Tibial artery (tissue), 4 donors: ENCODE data around the gene TMTC2.

Experiments used
- DNase-seq, 2 donors: peaks; one replicate each; pipeline ENCODE4 v3.0.0-alpha.2; 2019
- H3K27ac ChIP-seq, 2 donors: fragments of 200-600 bp; sonication (generic) in 1 of 2; 1 replicate in 1 of 2; 2 replicates in 1 of 2; pipeline ENCODE4 v1.5.1; 2018 to 2019; ENCODE audit warnings: mild to moderate bottlenecking in 1 of 2
- H3K27me3 ChIP-seq, 2 donors: fragments of 200-600 bp; sonication (generic) in 1 of 2; one replicate each; pipeline versions ENCODE4 v1.5.1 to v1.6.0; 2016 to 2019
- H3K36me3 ChIP-seq, 3 donors: fragments of 200-600 bp; sonication (generic) in 2 of 3; one replicate each; pipeline ENCODE4 v1.5.1; 2016 to 2019; ENCODE audit warnings: mild to moderate bottlenecking in 2 of 3
- H3K4me1 ChIP-seq, 4 donors: fragments of 200-600 bp; sonication (generic) in 2 of 4; 1 replicate in 3 of 4; 2 replicates in 1 of 4; pipeline ENCODE4 v1.5.1; 2016 to 2019
- H3K4me3 ChIP-seq, 2 donors: fragments of 200-600 bp; sonication (generic) in 1 of 2; 1 replicate in 1 of 2; 2 replicates in 1 of 2; pipeline ENCODE4 v1.5.1; 2018 to 2019; ENCODE audit warnings: mild to moderate bottlenecking in 2 of 2
- H3K9me3 ChIP-seq, 3 donors: fragments of 200-600 bp; sonication (generic) in 1 of 3; one replicate each; pipeline ENCODE4 v1.5.1; 2016 to 2019
- intact Hi-C: fragments of 100-400 bp; cut with DNase I; formaldehyde crosslinking; loops from one replicate; pipeline ENCODE4 v1.15.0; 2023; ENCODE audit warnings: low total_unique reads
- TF ChIP-seq, protein P1 (sequence below), 2 experiments: fragments of 200-600 bp in 1 of 2; fragments of 450-650 bp in 1 of 2; IDR thresholded peaks; one replicate each; pipeline ENCODE4 v1.5.1; 2017 to 2019; ENCODE audit warnings: antibody characterized with exemption in 2 of 2, mild to moderate bottlenecking in 1 of 2, moderate library complexity in 1 of 2

TMTC2 gene

GRCh38 chr12:82958966-82959365 is 272.3 kb downstream of the TMTC2 start:
- Histone ChIP-seq H3K36me3 (no peaks in the 10 kb centered on the region), H3K4me3 (no peak overlapping the region), H3K27me3 (no peaks in the 10 kb centered on the region), H3K27ac (no peak overlapping the region), H3K9me3 (no peaks in the 10 kb centered on the region), H3K4me1 (no peaks in the 10 kb centered on the region)
- TF ChIP-seq, protein P1, sequence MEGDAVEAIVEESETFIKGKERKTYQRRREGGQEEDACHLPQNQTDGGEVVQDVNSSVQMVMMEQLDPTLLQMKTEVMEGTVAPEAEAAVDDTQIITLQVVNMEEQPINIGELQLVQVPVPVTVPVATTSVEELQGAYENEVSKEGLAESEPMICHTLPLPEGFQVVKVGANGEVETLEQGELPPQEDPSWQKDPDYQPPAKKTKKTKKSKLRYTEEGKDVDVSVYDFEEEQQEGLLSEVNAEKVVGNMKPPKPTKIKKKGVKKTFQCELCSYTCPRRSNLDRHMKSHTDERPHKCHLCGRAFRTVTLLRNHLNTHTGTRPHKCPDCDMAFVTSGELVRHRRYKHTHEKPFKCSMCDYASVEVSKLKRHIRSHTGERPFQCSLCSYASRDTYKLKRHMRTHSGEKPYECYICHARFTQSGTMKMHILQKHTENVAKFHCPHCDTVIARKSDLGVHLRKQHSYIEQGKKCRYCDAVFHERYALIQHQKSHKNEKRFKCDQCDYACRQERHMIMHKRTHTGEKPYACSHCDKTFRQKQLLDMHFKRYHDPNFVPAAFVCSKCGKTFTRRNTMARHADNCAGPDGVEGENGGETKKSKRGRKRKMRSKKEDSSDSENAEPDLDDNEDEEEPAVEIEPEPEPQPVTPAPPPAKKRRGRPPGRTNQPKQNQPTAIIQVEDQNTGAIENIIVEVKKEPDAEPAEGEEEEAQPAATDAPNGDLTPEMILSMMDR (IDR thresholded peaks at IDR 0.05): no peak
- intact Hi-C loops: no loop called here
- DNase-seq: no peak

- Histone ChIP-seq H3K27me3 (no peaks in the 10 kb centered on the region), H3K9me3 (no peaks in the 10 kb centered on the region), H3K4me1 (no peaks in the 10 kb centered on the region), H3K36me3 (no peaks in the 10 kb centered on the region), H3K4me3 (no peak overlapping the region), H3K27ac (no peak overlapping the region)
- TF ChIP-seq, protein P1 (IDR thresholded peaks at IDR 0.05): no peak
- intact Hi-C loops: no loop called here
- no peak for DNase-seq
Measured at GRCh38 chr12:82959821-82960220, 273.1 kb downstream of the TMTC2 start.

DNA sequence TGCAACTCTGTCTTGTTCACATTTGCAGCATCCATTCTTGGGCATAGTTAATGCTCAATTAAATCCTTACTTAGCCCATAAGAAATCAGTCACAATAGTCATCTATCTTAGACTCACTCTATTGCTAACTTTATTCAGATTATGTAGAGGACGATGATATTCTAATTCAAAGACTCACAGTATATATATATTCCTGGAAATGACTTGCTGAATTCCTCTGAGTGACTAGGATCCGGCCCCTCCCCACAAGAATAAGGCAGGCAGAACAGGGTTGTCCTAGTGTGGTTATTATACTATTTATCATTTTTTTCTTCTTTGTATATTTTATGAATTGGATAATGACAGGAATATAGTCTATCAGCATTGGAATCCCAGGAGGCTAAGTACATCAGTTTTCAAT is 275.1 kb downstream of the TMTC2 start:
- intact Hi-C loops: no loop called here
- Histone ChIP-seq H3K27me3 (no peaks in the 10 kb centered on the region), H3K4me1 (no peaks in the 10 kb centered on the region), H3K36me3 (no peaks in the 10 kb centered on the region), H3K4me3 (no peak overlapping the region), H3K9me3 (no peaks in the 10 kb centered on the region), H3K27ac (no peak overlapping the region)
- TF ChIP-seq, protein P1 (IDR thresholded peaks at IDR 0.05): no peak
- no peak for DNase-seq

DNA sequence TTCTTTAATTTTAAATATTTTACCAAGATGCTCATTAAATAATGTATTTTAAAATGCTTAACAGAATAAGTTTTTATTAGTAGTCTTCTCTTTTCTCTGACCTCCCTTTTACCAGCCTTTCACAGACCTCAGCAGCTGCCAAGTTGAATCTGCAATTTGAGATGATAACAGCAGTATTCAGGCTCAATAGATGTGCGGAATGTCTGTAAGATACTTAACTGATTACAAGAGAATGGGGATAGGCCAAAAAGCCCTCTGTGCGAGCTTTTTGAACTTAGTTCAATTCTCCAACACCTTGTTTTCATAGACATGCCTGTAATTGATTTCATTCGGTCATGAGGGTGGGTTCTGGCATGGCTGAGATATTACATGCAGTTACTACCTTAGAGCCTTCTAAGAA is 277.2 kb downstream of the TMTC2 start:
- no peaks in the 10 kb centered on the region for H3K36me3 ChIP-seq
- no peak for DNase-seq
- H3K27me3 ChIP-seq: no peaks in the 10 kb centered on the region
- TF ChIP-seq, protein P1 (IDR thresholded peaks at IDR 0.05): no peak
- no peaks in the 10 kb centered on the region for H3K4me1 ChIP-seq
- H3K27ac ChIP-seq: no peak overlapping the region
- H3K4me3 ChIP-seq: no peak overlapping the region
- intact Hi-C loops: no loop called here
- no peaks in the 10 kb centered on the region for H3K9me3 ChIP-seq

DNA sequence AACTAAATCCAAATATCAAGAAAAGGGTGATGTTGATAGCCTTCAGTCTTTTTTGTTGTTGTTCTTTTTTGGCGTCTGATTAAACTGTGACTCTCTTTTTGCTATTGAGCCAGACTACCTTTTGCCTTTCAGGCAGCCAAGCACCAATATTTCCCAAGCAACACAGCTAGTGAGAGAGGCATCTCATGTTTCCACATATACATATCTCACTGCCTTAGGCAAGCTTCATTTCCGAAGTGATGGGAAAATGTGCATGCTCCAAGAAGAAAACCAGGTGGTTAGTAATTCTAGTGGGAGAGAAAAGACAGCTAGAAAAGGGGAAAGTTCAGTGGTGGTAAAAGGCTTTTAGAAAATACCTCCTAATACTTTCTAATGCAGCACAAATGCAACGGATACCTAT is 277.7 kb downstream of the TMTC2 start:
- Histone ChIP-seq H3K4me1 (no peaks in the 10 kb centered on the region), H3K27me3 (no peaks in the 10 kb centered on the region), H3K4me3 (no peak overlapping the region), H3K36me3 (no peaks in the 10 kb centered on the region), H3K27ac (no peak overlapping the region), H3K9me3 (no peaks in the 10 kb centered on the region)
- DNase-seq: no peak
- intact Hi-C loops: no loop called here
- TF ChIP-seq, protein P1 (IDR thresholded peaks at IDR 0.05): no peak

GRCh38 chr12:82966001-82966559 is 279.4 kb downstream of the TMTC2 start:
- no peaks in the 10 kb centered on the region for H3K36me3 ChIP-seq
- H3K4me1 ChIP-seq: no peaks in the 10 kb centered on the region
- intact Hi-C loops: no loop called here
- H3K27me3 ChIP-seq: no peaks in the 10 kb centered on the region
- no peak overlapping the region for H3K4me3 ChIP-seq
- H3K9me3 ChIP-seq: no peaks in the 10 kb centered on the region
- H3K27ac ChIP-seq: no peak overlapping the region
- DNase-seq: no peak
- TF ChIP-seq, protein P1 (IDR thresholded peaks at IDR 0.05): no peak
